ENCODE data around the gene TNK2.
A peak's percentile ranks its signal among the peaks of the same experiment; 100 is the strongest.

TNK2 gene

GRCh38 chr3:195896361-195897080 is 11.8 kb downstream of the TNK2 start:
- peak overlapping the region; percentile 83 for H3K9ac ChIP-seq (ENCODE audit: low read length)
- peak overlapping the region; percentile 82 for H3K27ac ChIP-seq (ENCODE audit: low read depth, low read length)

GRCh38 chr3:195895861-195896360 is 12.4 kb downstream of the TNK2 start:
- Histone ChIP-seq H3K9ac (ENCODE audit: low read length) (peak overlapping the region; percentile 83), H4K20me1 (ENCODE audit: low read depth, low read length) (no peaks in the 10 kb centered on the region; the same call in 1 of the 2 replicates), H2AFZ (ENCODE audit: low read depth, low read length, severe bottlenecking) (no peak overlapping the region), H3K36me3 (ENCODE audit: low read length) (no peaks in the 10 kb centered on the region), H3K9me3 (ENCODE audit: insufficient read depth, low read length) (no peaks in the 10 kb centered on the region), H3K27ac (ENCODE audit: low read depth, low read length) (peak overlapping the region; percentile 82), H3K9me2 (replicated peaks; ENCODE audit: insufficient read depth, low read length) (no peaks in the 10 kb centered on the region), H3K4me2 (ENCODE audit: low read depth, low read length, poor library complexity, severe bottlenecking) (peak overlapping the region; percentile 77), H3K79me2 (ENCODE audit: insufficient read depth, low read length) (peaks cover 46% of the 10 kb centered on the region), H3K27me3 (ENCODE audit: low read length) (no peaks in the 10 kb centered on the region), H3F3A (ENCODE audit: insufficient read depth) (peaks cover 8% of the 10 kb centered on the region), H3K4me3 (ENCODE audit: insufficient read depth, low read length, poor library complexity, severe bottlenecking) (peak overlapping the region; percentile 75)
- TF ChIP-seq CTCF (IDR thresholded peaks at IDR 0.05; ENCODE audit: insufficient read depth, low read length, poor library complexity, severe bottlenecking) = no peak
- no peak for TF ChIP-seq EZH2phosphoT487 (conservative IDR thresholded peaks at IDR 0.05; ENCODE audit: low read length)

More at GRCh38 chr3:195896361-195897080, 11.8 kb downstream of the TNK2 start:
- Histone ChIP-seq H3K4me3 (ENCODE audit: insufficient read depth, low read length, poor library complexity, severe bottlenecking) (peak overlapping the region; percentile 75), H3K4me2 (ENCODE audit: low read depth, low read length, poor library complexity, severe bottlenecking) (peak overlapping the region; percentile 77), H2AFZ (ENCODE audit: low read depth, low read length, severe bottlenecking) (no peak overlapping the region), H3K9me3 (ENCODE audit: insufficient read depth, low read length) (no peaks in the 10 kb centered on the region), H3K79me2 (ENCODE audit: insufficient read depth, low read length) (peaks cover 52% of the 10 kb centered on the region), H3K36me3 (ENCODE audit: low read length) (no peaks in the 10 kb centered on the region), H3K27me3 (ENCODE audit: low read length) (no peaks in the 10 kb centered on the region), H3F3A (ENCODE audit: insufficient read depth) (peaks cover 8% of the 10 kb centered on the region), H4K20me1 (ENCODE audit: low read depth, low read length) (no peaks in the 10 kb centered on the region; the same call in 1 of the 2 replicates), H3K9me2 (replicated peaks; ENCODE audit: insufficient read depth, low read length) (no peaks in the 10 kb centered on the region)
- TF ChIP-seq CTCF (IDR thresholded peaks at IDR 0.05; ENCODE audit: insufficient read depth, low read length, poor library complexity, severe bottlenecking) (no peak), EZH2phosphoT487 (conservative IDR thresholded peaks at IDR 0.05; ENCODE audit: low read length) (no peak)

- Histone ChIP-seq H4K20me1 (ENCODE audit: low read depth, low read length) (no peaks in the 10 kb centered on the region; the same call in 1 of the 2 replicates), H3K4me2 (ENCODE audit: low read depth, low read length, poor library complexity, severe bottlenecking) (peak overlapping the region; percentile 77), H3K79me2 (ENCODE audit: insufficient read depth, low read length) (peaks cover 40% of the 10 kb centered on the region), H3K9me3 (ENCODE audit: insufficient read depth, low read length) (no peaks in the 10 kb centered on the region), H3K36me3 (ENCODE audit: low read length) (no peaks in the 10 kb centered on the region), H3K4me3 (ENCODE audit: insufficient read depth, low read length, poor library complexity, severe bottlenecking) (peak overlapping the region; percentile 75), H3K9me2 (replicated peaks; ENCODE audit: insufficient read depth, low read length) (no peaks in the 10 kb centered on the region), H3K9ac (ENCODE audit: low read length) (peak overlapping the region; percentile 83), H2AFZ (ENCODE audit: low read depth, low read length, severe bottlenecking) (peak overlapping the region; percentile 39), H3F3A (ENCODE audit: insufficient read depth) (peaks cover 11% of the 10 kb centered on the region), H3K27me3 (ENCODE audit: low read length) (no peaks in the 10 kb centered on the region), H3K27ac (ENCODE audit: low read depth, low read length) (peak overlapping the region; percentile 82)
- peak; percentile 59 for TF ChIP-seq CTCF (IDR thresholded peaks at IDR 0.05; ENCODE audit: insufficient read depth, low read length, poor library complexity, severe bottlenecking)
- TF ChIP-seq EZH2phosphoT487 (conservative IDR thresholded peaks at IDR 0.05; ENCODE audit: low read length) = no peak
These were observed 13.1 kb downstream of the TNK2 start for GRCh38 chr3:195895078-195895860.
